Measurements from ENCODE around the gene MYOC.
"Not testable (repeated sequence)": the region's sequence is repeated elsewhere in the genome, so short reads cannot be mapped to it uniquely, and the experiment has no call there.

Gene MYOC
- 0 reads per million in 18 experiments for total RNA-seq

GRCh38 chr1:171652234-171652822 is at the start of gene MYOC:
MYOC (minus strand) TSS chr1:171652688; CDS start chr1:171652611, 77 bp downstream.
- DNase-seq, result no peak

- no peak for DNase-seq
Observed at GRCh38 chr1:171699531-171699930, 47.0 kb upstream of the MYOC start.

GRCh38 chr1:171695772-171696171 is 43.3 kb upstream of the MYOC start:
- not testable (repeated sequence) for DNase-seq

- not testable (repeated sequence) for DNase-seq
Observed at GRCh38 chr1:171693541-171693940, 41.1 kb upstream of the MYOC start.

- no peak for DNase-seq
Observed at GRCh38 chr1:171683870-171684269, 31.4 kb upstream of the MYOC start.

GRCh38 chr1:171680339-171680738 is 27.9 kb upstream of the MYOC start:
- DNase-seq, result no peak

GRCh38 chr1:171676823-171677222 is 24.3 kb upstream of the MYOC start:
- DNase-seq, result no peak

GRCh38 chr1:171674431-171675405 is 22.2 kb upstream of the MYOC start:
- DNase-seq, result no peak

GRCh38 chr1:171670739-171671138 is 18.3 kb upstream of the MYOC start:
- DNase-seq, result no peak

- no peak for DNase-seq
Observed at GRCh38 chr1:171668372-171668771, 15.9 kb upstream of the MYOC start.

GRCh38 chr1:171666114-171666769 is 13.8 kb upstream of the MYOC start:
- no peak for DNase-seq

- no peak for DNase-seq
Observed at GRCh38 chr1:171664976-171665375, 12.5 kb upstream of the MYOC start.

- DNase-seq, result no peak
Observed at GRCh38 chr1:171663854-171664575, 11.5 kb upstream of the MYOC start.

GRCh38 chr1:171663036-171663853 is 10.8 kb upstream of the MYOC start:
- no peak for DNase-seq

- DNase-seq, result no peak
Observed at GRCh38 chr1:171661076-171661650, 8.7 kb upstream of the MYOC start.

GRCh38 chr1:171656206-171656605 is 3.7 kb upstream of the MYOC start:
- not testable (repeated sequence) for DNase-seq

GRCh38 chr1:171655746-171656116 is 3.2 kb upstream of the MYOC start:
- DNase-seq, result no peak

- peak; percentile 56 to 72 for DNase-seq
Observed at GRCh38 chr1:171654942-171655745, 2.7 kb upstream of the MYOC start.

- no peak for DNase-seq
Observed at GRCh38 chr1:171654201-171654941, 1.9 kb upstream of the MYOC start.

- DNase-seq, result no peak
Observed at GRCh38 chr1:171653796-171654195, 1.3 kb upstream of the MYOC start.

All from inflammatory macrophage (primary cell).